AG04449 (cell line): ENCODE results near the gene PTMA.
"Not testable (repeated sequence)": the region's sequence is repeated elsewhere in the genome, so short reads cannot be mapped to it uniquely, and the experiment has no call there.

Source experiments
- CTCF ChIA-PET: fragments of 350-600 bp; formaldehyde crosslinking; extraction: SDS; loops from one replicate; lab custom pipeline; 2021; ENCODE audit warnings: antibody characterized with exemption; lab: Yijun Ruan, JAX
- POLR2A ChIA-PET: fragments of 400-600, 350-600 bp; formaldehyde crosslinking; extraction: SDS; loops from one replicate; lab custom pipeline; 2020; ENCODE audit warnings: antibody characterized with exemption, inconsistent platforms; lab: Yijun Ruan, JAX
- DNase-seq: peaks from one replicate; pipeline ENCODE4 v3.0.0-alpha.2; 2010; ENCODE audit warnings: low read depth, low spot score
- H3K4me3 ChIP-seq: 2 replicates; pipeline ENCODE4 v1.5.1; 2011; ENCODE audit warnings: low read depth, mild to moderate bottlenecking, control low read depth, low read length
- CTCF ChIP-seq: IDR thresholded peaks from one replicate; pipeline ENCODE4 v1.5.1; 2011; ENCODE audit warnings: mild to moderate bottlenecking, moderate library complexity, low read length, control low read depth, inconsistent platforms; ENCODE audit not compliant: insufficient read depth; ENCODE audit errors: missing control alignments

The PTMA gene

GRCh38 chr2:231711677-231712450 lies 3.5 kb downstream of the PTMA start:
- ChIA-PET CTCF (interaction anchor here (0.8 to 8.7 kb wide), 17 partner anchors 10 to 148 kb away, joined by 3 to 743 read pairs (median 5); partner anchors contain the start of gene COPS7B), POLR2A (no interaction called here)
- no peak for DNase-seq
- no peak for TF ChIP-seq CTCF
- H3K4me3 ChIP-seq: peak overlapping the region; percentile 77

DNA sequence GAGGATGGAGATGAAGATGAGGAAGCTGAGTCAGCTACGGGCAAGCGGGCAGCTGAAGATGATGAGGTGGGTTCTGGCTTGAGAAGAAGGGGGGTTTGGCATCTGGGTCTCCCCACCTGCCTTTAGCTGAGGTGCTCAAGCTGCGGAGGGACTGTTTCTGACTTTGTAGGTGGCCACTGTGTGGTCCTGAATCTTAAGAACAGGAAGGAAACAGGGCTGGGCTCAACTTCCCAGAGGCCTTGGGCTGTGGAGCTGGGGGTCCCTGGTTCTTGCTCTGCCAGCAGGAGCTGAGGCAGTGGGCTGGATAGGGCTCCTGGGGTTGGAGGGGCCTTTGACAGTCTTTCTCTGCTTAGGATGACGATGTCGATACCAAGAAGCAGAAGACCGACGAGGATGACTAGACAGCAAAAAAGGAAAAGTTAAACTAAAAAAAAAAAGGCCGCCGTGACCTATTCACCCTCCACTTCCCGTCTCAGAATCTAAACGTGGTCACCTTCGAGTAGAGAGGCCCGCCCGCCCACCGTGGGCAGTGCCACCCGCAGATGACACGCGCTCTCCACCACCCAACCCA lies 4.2 kb downstream of the PTMA start:
- H3K4me3 ChIP-seq, DNase-seq: not testable (repeated sequence)
- CTCF ChIA-PET: interaction anchor here (1.1 to 8.7 kb wide), 13 partner anchors 12 to 152 kb away, joined by 3 to 743 read pairs (median 19); partner anchors contain the start of gene COPS7B
- POLR2A ChIA-PET: interaction anchor here (0.7 kb wide), 1 partner anchor 32 kb away, joined by 3 read pairs; no protein-coding TSS in a partner anchor

GRCh38 chr2:231713406-231713729 lies 5.0 kb downstream of the PTMA start:
- POLR2A ChIA-PET: interaction anchor here (0.6 to 2.5 kb wide), 6 partner anchors 30 to 102 kb away, joined by 3 to 9 read pairs (median 6); no protein-coding TSS in a partner anchor

DNA sequence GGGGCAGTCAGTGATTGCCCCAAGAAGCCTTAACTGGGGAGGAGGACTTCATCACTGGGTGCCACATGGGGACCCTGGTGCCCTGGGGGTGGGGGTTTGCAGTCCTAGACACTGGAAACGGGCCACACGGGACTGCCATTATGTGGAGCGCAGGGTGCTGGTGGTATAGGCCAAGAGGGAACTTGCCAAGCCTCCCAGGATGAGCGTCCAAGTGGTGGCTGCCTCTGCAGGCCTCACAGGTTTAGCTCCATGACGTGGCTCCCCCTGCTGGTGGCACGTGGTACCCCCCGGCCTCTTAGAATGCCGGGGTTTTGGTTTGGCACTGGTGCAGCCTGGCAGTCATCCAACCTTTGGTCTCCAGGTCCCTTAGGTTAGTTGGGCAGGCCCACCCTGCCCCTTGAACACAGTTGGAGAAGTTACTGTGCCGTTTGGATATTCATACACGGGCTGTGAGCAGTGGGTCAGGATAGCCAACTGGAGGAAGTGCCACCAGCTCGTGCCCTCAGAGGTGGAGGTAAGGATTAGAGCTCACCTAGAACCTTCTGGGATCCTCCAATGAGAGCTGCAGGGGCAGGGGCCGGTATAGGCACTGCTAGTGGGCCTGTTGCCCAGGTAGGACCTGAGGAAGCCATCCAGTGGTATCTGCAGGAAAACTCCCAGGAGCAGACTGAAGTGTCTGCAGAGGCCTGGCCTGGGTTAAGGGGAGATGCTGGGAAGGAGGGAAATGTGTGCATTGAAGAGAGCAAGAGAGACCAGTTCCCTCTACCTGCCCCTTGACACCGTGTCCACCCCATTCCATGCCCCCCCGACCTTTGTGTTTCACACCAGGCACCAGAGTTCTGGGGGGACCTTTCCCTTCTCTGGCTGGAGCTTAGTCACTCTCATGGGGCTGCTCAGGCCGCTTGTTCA lies 5.7 kb downstream of the PTMA start:
- CTCF ChIA-PET: interaction anchor here (0.6 to 8.7 kb wide), 47 partner anchors 9 to 153 kb away, joined by 3 to 743 read pairs (median 10); partner anchors contain the start of gene COPS7B
- no peak overlapping the region for H3K4me3 ChIP-seq
- POLR2A ChIA-PET: interaction anchor here (0.6 to 2.5 kb wide), 10 partner anchors 7 to 253 kb away, joined by 3 to 9 read pairs (median 5); no protein-coding TSS in a partner anchor
- no peak for DNase-seq
- TF ChIP-seq CTCF: peak; percentile 98

More at GRCh38 chr2:231713406-231713729, 5.0 kb downstream of the PTMA start:
- H3K4me3 ChIP-seq, DNase-seq: not testable (repeated sequence)
- CTCF ChIA-PET: interaction anchor here (0.6 to 8.7 kb wide), 34 partner anchors 9 to 153 kb away, joined by 3 to 743 read pairs (median 12); partner anchors contain the start of gene COPS7B

GRCh38 chr2:231714639-231715498 lies 6.5 kb downstream of the PTMA start:
- H3K4me3 ChIP-seq: no peak overlapping the region
- peak; percentile 75 for TF ChIP-seq CTCF
- no peak for DNase-seq
- ChIA-PET CTCF (interaction anchor here (0.6 to 8.7 kb wide), 50 partner anchors 8 to 198 kb away, joined by 3 to 743 read pairs (median 9); partner anchors contain the start of gene COPS7B), POLR2A (interaction anchor here (0.6 to 2.5 kb wide), 12 partner anchors 8 to 254 kb away, joined by 3 to 9 read pairs (median 4); no protein-coding TSS in a partner anchor)

GRCh38 chr2:231715499-231715837 lies 7.1 kb downstream of the PTMA start:
- DNase-seq: no peak
- CTCF ChIA-PET: interaction anchor here (0.7 to 8.7 kb wide), 34 partner anchors 9 to 198 kb away, joined by 3 to 743 read pairs (median 10); no protein-coding TSS in a partner anchor
- POLR2A ChIA-PET: interaction anchor here (0.7 to 2.5 kb wide), 5 partner anchors 9 to 113 kb away, joined by 3 to 9 read pairs (median 4); no protein-coding TSS in a partner anchor
- H3K4me3 ChIP-seq: no peak overlapping the region
- no peak for TF ChIP-seq CTCF
